ENCODE data around the gene GXYLT2. TPM values are rescaled to one million over a fixed set of nuclear protein-coding genes. Genes with fewer than 3 reads are reported as not detected.

Gene GXYLT2
- total RNA-seq, 4 donors from 2014 or later: 1.5 to 12.5 (median 7.5) TPM

DNA sequence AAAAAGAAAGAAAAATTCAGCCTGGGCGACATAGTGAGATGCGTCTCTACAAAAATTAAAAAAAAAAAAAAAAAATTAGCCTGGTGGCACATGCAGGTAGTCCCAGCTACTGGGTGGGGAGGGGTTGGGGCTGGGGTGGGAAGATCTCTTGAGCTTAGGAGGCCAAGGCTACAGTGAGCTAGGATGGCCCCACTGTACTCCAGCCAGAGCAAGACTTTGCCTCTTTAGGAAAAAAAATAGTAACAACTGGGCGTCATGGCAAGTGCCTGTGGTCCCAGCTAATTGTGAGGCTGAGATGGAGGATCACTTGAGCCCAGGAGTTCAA lies 84.8 kb downstream of the GXYLT2 start:
- intact Hi-C loops (cut with DNase I; ENCODE audit: low total_unique reads): no loop called here
- 80 to 86% methylated on average over 3 of the region's 3 CpGs for WGBS, 2 donors (ENCODE audit: low coverage in 1 of 2)
- in situ Hi-C loops (cut with MboI; ENCODE audit: low pct_ligation_motif_present in 1 of 4, low pct_unique_long_range_greater_than_20kb in 1 of 4, low sequenced_read_pairs in 3 of 4): no loop called here
- TF ChIP-seq, protein P1, sequence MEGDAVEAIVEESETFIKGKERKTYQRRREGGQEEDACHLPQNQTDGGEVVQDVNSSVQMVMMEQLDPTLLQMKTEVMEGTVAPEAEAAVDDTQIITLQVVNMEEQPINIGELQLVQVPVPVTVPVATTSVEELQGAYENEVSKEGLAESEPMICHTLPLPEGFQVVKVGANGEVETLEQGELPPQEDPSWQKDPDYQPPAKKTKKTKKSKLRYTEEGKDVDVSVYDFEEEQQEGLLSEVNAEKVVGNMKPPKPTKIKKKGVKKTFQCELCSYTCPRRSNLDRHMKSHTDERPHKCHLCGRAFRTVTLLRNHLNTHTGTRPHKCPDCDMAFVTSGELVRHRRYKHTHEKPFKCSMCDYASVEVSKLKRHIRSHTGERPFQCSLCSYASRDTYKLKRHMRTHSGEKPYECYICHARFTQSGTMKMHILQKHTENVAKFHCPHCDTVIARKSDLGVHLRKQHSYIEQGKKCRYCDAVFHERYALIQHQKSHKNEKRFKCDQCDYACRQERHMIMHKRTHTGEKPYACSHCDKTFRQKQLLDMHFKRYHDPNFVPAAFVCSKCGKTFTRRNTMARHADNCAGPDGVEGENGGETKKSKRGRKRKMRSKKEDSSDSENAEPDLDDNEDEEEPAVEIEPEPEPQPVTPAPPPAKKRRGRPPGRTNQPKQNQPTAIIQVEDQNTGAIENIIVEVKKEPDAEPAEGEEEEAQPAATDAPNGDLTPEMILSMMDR (IDR thresholded peaks at IDR 0.05): no peak
- no peak for TF ChIP-seq POLR2AphosphoS5 (IDR thresholded peaks at IDR 0.05)
- no peak for TF ChIP-seq POLR2A (IDR thresholded peaks at IDR 0.05)
- no peak for TF ChIP-seq EP300 (IDR thresholded peaks at IDR 0.05; ENCODE audit: low read depth)
- Histone ChIP-seq H3K36me3 (no peaks in the 10 kb centered on the region), H3K27ac (peak overlapping the region in 2 of 4 donors; percentile 18 to 50), H3K9me3 (no peaks in the 10 kb centered on the region), H3K4me3 (no peak overlapping the region), H3K27me3 (no peaks in the 10 kb centered on the region), H3K4me1 (peaks cover 0 to 9% (median 3%) of the 10 kb centered on the region in 4 donors)
- no peak for DNase-seq

DNA sequence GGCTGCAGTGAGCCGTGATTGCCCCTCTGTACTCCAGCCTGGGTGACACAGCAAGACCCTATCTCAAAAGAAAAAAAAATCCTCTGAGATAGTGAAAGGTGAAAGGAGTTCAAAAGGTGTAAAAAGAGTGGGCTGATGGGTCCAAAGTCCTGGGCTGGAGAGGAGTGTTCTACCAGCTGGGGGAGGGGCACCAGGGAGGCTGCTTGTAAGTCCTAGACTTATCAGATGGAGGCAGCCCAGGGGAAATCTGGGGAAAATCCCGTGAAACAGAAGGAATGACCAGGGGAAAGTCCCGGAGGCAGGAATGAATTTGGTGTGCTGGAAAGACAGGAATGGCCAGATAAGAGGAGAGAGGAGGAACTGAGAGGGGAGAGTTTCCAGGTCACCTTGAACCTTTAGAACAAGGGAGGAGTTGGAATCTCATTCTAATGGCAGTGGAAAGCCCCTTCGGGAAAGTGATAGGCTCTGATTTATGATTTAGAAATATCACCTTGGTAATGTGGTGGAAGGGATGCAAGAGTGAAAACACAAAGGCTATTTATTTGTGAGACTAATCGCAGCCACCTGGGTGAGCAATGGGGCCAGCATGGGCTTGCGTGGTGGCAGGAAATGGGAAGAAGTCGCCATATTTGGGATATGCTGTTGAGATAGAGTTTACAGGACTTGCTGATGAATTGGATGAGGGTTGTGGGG lies 85.3 kb downstream of the GXYLT2 start:
- TF ChIP-seq, protein P1 (IDR thresholded peaks at IDR 0.05): no peak
- TF ChIP-seq EP300 (IDR thresholded peaks at IDR 0.05; ENCODE audit: low read depth) (no peak), POLR2A (IDR thresholded peaks at IDR 0.05) (no peak), POLR2AphosphoS5 (IDR thresholded peaks at IDR 0.05) (peak in 1 of 3 donors; percentile 19)
- Histone ChIP-seq H3K9me3 (no peaks in the 10 kb centered on the region), H3K4me1 (peaks cover 0 to 9% (median 3%) of the 10 kb centered on the region in 4 donors), H3K27ac (peak overlapping the region in 2 of 4 donors; percentile 18 to 50), H3K4me3 (no peak overlapping the region), H3K27me3 (no peaks in the 10 kb centered on the region), H3K36me3 (no peaks in the 10 kb centered on the region)
- intact Hi-C loops (cut with DNase I; ENCODE audit: low total_unique reads): no loop called here
- 49 to 67% methylated on average over 6 to 7 of the region's 7 CpGs for WGBS, 2 donors (ENCODE audit: low coverage in 1 of 2)
- peak; percentile 84 for DNase-seq
- in situ Hi-C loops (cut with MboI; ENCODE audit: low pct_ligation_motif_present in 1 of 4, low pct_unique_long_range_greater_than_20kb in 1 of 4, low sequenced_read_pairs in 3 of 4): no loop called here

DNA sequence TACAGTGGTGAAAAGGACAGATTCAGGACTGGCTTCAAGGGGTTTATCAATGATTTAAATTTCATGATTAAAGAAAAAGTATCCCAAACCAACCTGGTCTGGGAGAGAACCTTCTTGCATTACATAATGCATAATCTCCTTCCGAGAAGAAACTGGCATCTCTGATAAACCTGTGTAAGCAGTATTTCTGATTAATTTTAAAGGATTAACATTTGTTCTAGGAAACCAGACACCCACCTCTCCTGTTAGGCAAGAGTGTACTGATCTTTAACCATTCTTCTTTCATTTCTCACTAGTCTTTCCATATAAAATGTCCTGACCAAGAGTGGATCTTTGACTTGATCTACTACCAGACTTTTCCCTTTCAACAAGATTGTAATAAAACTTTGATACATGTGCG lies 85.9 kb downstream of the GXYLT2 start:
- no peak overlapping the region for H3K27ac ChIP-seq
- 91 to 100% methylated on average over 2 of the region's 2 CpGs for WGBS, 2 donors (ENCODE audit: low coverage in 1 of 2)
- intact Hi-C loops (cut with DNase I; ENCODE audit: low total_unique reads) (no loop called here), in situ Hi-C loops (cut with MboI; ENCODE audit: low pct_ligation_motif_present in 1 of 4, low pct_unique_long_range_greater_than_20kb in 1 of 4, low sequenced_read_pairs in 3 of 4) (no loop called here)
- TF ChIP-seq POLR2A (IDR thresholded peaks at IDR 0.05) (no peak), EP300 (IDR thresholded peaks at IDR 0.05; ENCODE audit: low read depth) (no peak), POLR2AphosphoS5 (IDR thresholded peaks at IDR 0.05) (no peak)
- TF ChIP-seq, protein P1 (IDR thresholded peaks at IDR 0.05): no peak
- H3K4me3 ChIP-seq: no peak overlapping the region
- DNase-seq: no peak
- H3K27me3 ChIP-seq: no peaks in the 10 kb centered on the region
- no peaks in the 10 kb centered on the region for H3K36me3 ChIP-seq
- no peaks in the 10 kb centered on the region for H3K9me3 ChIP-seq
- H3K4me1 ChIP-seq: peaks cover 0 to 9% (median 3%) of the 10 kb centered on the region in 4 donors

DNA sequence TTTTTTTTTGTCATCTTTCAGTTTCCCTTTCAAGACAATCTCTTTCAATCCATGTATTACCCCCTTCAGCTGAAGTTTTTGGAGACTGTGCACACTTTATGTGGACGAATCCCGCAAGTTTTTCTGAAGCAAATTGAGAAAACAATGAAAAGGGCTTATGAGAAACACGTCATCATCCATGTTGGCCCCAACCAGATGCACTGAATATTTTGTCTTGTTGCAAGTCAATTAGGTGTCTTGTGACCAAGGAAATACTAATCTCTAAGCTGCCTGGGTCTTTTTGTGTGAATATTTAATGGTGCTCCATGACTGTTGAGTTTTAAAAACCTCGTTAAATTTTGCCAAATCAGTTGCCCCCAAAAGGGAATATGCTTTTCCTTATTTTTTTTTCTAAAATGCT lies 87.1 kb downstream of the GXYLT2 start:
- Histone ChIP-seq H3K27ac (no peak overlapping the region), H3K4me1 (peaks cover 0 to 9% (median 3%) of the 10 kb centered on the region in 4 donors), H3K27me3 (no peaks in the 10 kb centered on the region), H3K9me3 (no peaks in the 10 kb centered on the region), H3K36me3 (no peaks in the 10 kb centered on the region), H3K4me3 (no peak overlapping the region)
- in situ Hi-C loops (cut with MboI; ENCODE audit: low pct_ligation_motif_present in 1 of 4, low pct_unique_long_range_greater_than_20kb in 1 of 4, low sequenced_read_pairs in 3 of 4) (no loop called here), intact Hi-C loops (cut with DNase I; ENCODE audit: low total_unique reads) (no loop called here)
- 86 to 91% methylated on average over 4 of the region's 4 CpGs for WGBS, 2 donors (ENCODE audit: low coverage in 1 of 2)
- no peak for TF ChIP-seq POLR2A (IDR thresholded peaks at IDR 0.05)
- TF ChIP-seq, protein P1 (IDR thresholded peaks at IDR 0.05): no peak
- no peak for TF ChIP-seq EP300 (IDR thresholded peaks at IDR 0.05; ENCODE audit: low read depth)
- no peak for TF ChIP-seq POLR2AphosphoS5 (IDR thresholded peaks at IDR 0.05)
- no peak for DNase-seq

Data from transverse colon (tissue), 4 donors.